SK-N-SH treated with all-trans-retinoic acid at 6 μM for 48 hours (cell line): ENCODE results near the gene EML2.

Experiments used
- ATAC-seq: fragments of 200-7000 bp; cut with Tn5 transposase; 3 replicates; pipeline ENCODE4 v1.9.1; 2020; ENCODE audit warnings: mild to moderate bottlenecking, moderate library complexity
- ARNTL ChIP-seq: fragments of 450-650 bp; formaldehyde crosslinking; IDR thresholded peaks from 2 replicates; pipeline ENCODE4 v1.5.0; 2020; ENCODE audit warnings: low read depth, mild to moderate bottlenecking, moderate library complexity, borderline replicate concordance
- CREB5 ChIP-seq: fragments of 250-450 bp; sonication (Bioruptor Pico); IDR thresholded peaks from 2 replicates; pipeline ENCODE4 v1.5.1; 2020; ENCODE audit warnings: low read depth, mild to moderate bottlenecking, moderate library complexity
- CSRNP3 ChIP-seq: fragments of 250-450 bp; sonication (Bioruptor Pico); IDR thresholded peaks from 2 replicates; pipeline ENCODE4 v1.5.1; 2021; ENCODE audit warnings: mild to moderate bottlenecking, moderate library complexity
- GLIS3 ChIP-seq: fragments of 250-450 bp; sonication (Bioruptor Pico); IDR thresholded peaks from 2 replicates; pipeline ENCODE4 v1.5.0; 2020; ENCODE audit warnings: mild to moderate bottlenecking, moderate library complexity
- ISL1 ChIP-seq: fragments of 250-450 bp; sonication (Bioruptor Pico); IDR thresholded peaks from 2 replicates; pipeline ENCODE4 v2.1.2; 2022; ENCODE audit warnings: mild to moderate bottlenecking, moderate library complexity
- OSR1 ChIP-seq: fragments of 250-450 bp; sonication (Bioruptor Pico); IDR thresholded peaks from 2 replicates; pipeline ENCODE4 v1.8.0; 2022; ENCODE audit warnings: moderate library complexity, mild to moderate bottlenecking, inconsistent platforms
- PATZ1 ChIP-seq: fragments of 250-450 bp; sonication (Bioruptor Pico); IDR thresholded peaks from 2 replicates; pipeline ENCODE4 v1.8.0; 2020; ENCODE audit warnings: mild to moderate bottlenecking, moderate library complexity, borderline replicate concordance
- POU6F1 ChIP-seq: fragments of 250-450 bp; sonication (Bioruptor Pico); IDR thresholded peaks from 2 replicates; pipeline ENCODE4 v1.8.0; 2021; ENCODE audit warnings: low read depth, mild to moderate bottlenecking, moderate library complexity, borderline replicate concordance
- PPARA ChIP-seq: fragments of 250-450 bp; sonication (Bioruptor Pico); IDR thresholded peaks from 2 replicates; pipeline ENCODE4 v1.5.0; 2020; ENCODE audit warnings: mild to moderate bottlenecking, borderline replicate concordance
- RARB ChIP-seq: fragments of 250-450 bp; sonication (Bioruptor Pico); IDR thresholded peaks from 2 replicates; pipeline ENCODE4 v1.8.0; 2021; ENCODE audit warnings: mild to moderate bottlenecking, moderate library complexity
- SNAI2 ChIP-seq: fragments of 250-450 bp; sonication (Bioruptor Pico); IDR thresholded peaks from 2 replicates; pipeline ENCODE4 v1.5.0; 2020; ENCODE audit warnings: mild to moderate bottlenecking, moderate library complexity
- TCF4 ChIP-seq: fragments of 250-450 bp; sonication (Bioruptor Pico); IDR thresholded peaks from 2 replicates; pipeline ENCODE4 v1.8.0; 2021; ENCODE audit warnings: mild to moderate bottlenecking, moderate library complexity, borderline replicate concordance
- TOX ChIP-seq: fragments of 250-450 bp; sonication (Bioruptor Pico); IDR thresholded peaks from 2 replicates; pipeline ENCODE4 v1.8.0; 2021; ENCODE audit warnings: mild to moderate bottlenecking, moderate library complexity, borderline replicate concordance
- TSHZ2 ChIP-seq: fragments of 250-450 bp; sonication (Bioruptor Pico); IDR thresholded peaks from 2 replicates; pipeline ENCODE4 v1.5.0; 2020; ENCODE audit warnings: mild to moderate bottlenecking, moderate library complexity
- ZC3H10 ChIP-seq: fragments of 250-450 bp; sonication (Bioruptor Pico); IDR thresholded peaks from 2 replicates; pipeline ENCODE4 v1.5.1; 2021; ENCODE audit warnings: mild to moderate bottlenecking, moderate library complexity
- ZFP3 ChIP-seq: fragments of 250-450 bp; sonication (Bioruptor Pico); IDR thresholded peaks from 2 replicates; pipeline ENCODE4 v1.5.0; 2020; ENCODE audit warnings: mild to moderate bottlenecking, moderate library complexity
- ZFP30 ChIP-seq: fragments of 450-650 bp; formaldehyde crosslinking; IDR thresholded peaks from 2 replicates; pipeline ENCODE4 v1.5.0; 2022; ENCODE audit warnings: mild to moderate bottlenecking, moderate library complexity
- ZNF565 ChIP-seq: fragments of 450-650 bp; formaldehyde crosslinking; conservative IDR thresholded peaks from 2 replicates; pipeline ENCODE4 v1.5.0; 2020; ENCODE audit warnings: low read depth, mild to moderate bottlenecking, moderate library complexity
- ZNF8 ChIP-seq: fragments of 450-650 bp; formaldehyde crosslinking; IDR thresholded peaks from 2 replicates; pipeline ENCODE4 v1.5.0; 2020; ENCODE audit warnings: mild to moderate bottlenecking, moderate library complexity

Gene EML2

GRCh38 chr19:45640849-45641273 lies 1.7 kb upstream of the EML2 start:
- no peak for ATAC-seq
- TF ChIP-seq ZC3H10 (CRISPR knock-in tag) = no peak
- no peak for TF ChIP-seq TOX (CRISPR knock-in tag)
- no peak for TF ChIP-seq ISL1 (CRISPR knock-in tag)
- TF ChIP-seq ZFP30 (CRISPR knock-in tag) = no peak
- no peak for TF ChIP-seq PATZ1 (CRISPR knock-in tag)

- ATAC-seq = no peak
- no peak for TF ChIP-seq ZC3H10 (CRISPR knock-in tag)
- TF ChIP-seq ZNF8 (CRISPR knock-in tag) = no peak
- TF ChIP-seq ZNF565 (CRISPR knock-in tag) = no peak
- no peak for TF ChIP-seq PPARA
- no peak for TF ChIP-seq CSRNP3 (CRISPR knock-in tag)
- TF ChIP-seq ARNTL (CRISPR knock-in tag) = no peak
- TF ChIP-seq RARB = no peak
- no peak for TF ChIP-seq OSR1
- TF ChIP-seq PATZ1 (CRISPR knock-in tag) = no peak
- no peak for TF ChIP-seq TSHZ2 (CRISPR knock-in tag)
- TF ChIP-seq ISL1 (CRISPR knock-in tag) = no peak
- no peak for TF ChIP-seq CREB5 (CRISPR knock-in tag)
- no peak for TF ChIP-seq POU6F1 (CRISPR knock-in tag)
- no peak for TF ChIP-seq TOX (CRISPR knock-in tag)
- no peak for TF ChIP-seq TCF4 (CRISPR knock-in tag)
Measured at GRCh38 chr19:45637890-45638667, 1.1 kb downstream of the EML2 start.

- ATAC-seq = no peak
- TF ChIP-seq PPARA (no peak), ARNTL (CRISPR knock-in tag) (no peak), GLIS3 (no peak), CREB5 (CRISPR knock-in tag) (no peak), TOX (CRISPR knock-in tag) (no peak), SNAI2 (no peak), ZFP3 (no peak), ZNF565 (CRISPR knock-in tag) (no peak), ISL1 (CRISPR knock-in tag) (no peak), CSRNP3 (CRISPR knock-in tag) (no peak), PATZ1 (CRISPR knock-in tag) (no peak), OSR1 (no peak)
Measured at GRCh38 chr19:45636902-45637301, 2.3 kb downstream of the EML2 start.
